ENCODE results near the gene PGM1. TPM values are rescaled to one million over a fixed set of nuclear protein-coding genes. Genes with fewer than 3 reads are reported as not detected.

Gene PGM1
- total RNA-seq, 4 donors from 2014 or later = 37.1 to 84.1 (median 63.2) TPM

- Histone ChIP-seq H3K27me3 (no peaks in the 10 kb centered on the region), H3K27ac (no peak overlapping the region), H3K9me3 (no peaks in the 10 kb centered on the region), H3K4me3 (replicated peaks in 1 of 3) (no peak overlapping the region), H3K36me3 (no peaks in the 10 kb centered on the region), H3K4me1 (no peaks in the 10 kb centered on the region)
- intact Hi-C loops (cut with DNase I) = no loop called here
- no peak for DNase-seq
- TF ChIP-seq POLR2A (IDR thresholded peaks at IDR 0.05) (no peak), CTCF (IDR thresholded peaks at IDR 0.05) (no peak)
- 84 to 93% methylated on average over 4 of the region's 4 CpGs for WGBS, 2 donors
Measured at GRCh38 chr1:63601463-63601862, 8.3 kb downstream of the PGM1 start.

DNA sequence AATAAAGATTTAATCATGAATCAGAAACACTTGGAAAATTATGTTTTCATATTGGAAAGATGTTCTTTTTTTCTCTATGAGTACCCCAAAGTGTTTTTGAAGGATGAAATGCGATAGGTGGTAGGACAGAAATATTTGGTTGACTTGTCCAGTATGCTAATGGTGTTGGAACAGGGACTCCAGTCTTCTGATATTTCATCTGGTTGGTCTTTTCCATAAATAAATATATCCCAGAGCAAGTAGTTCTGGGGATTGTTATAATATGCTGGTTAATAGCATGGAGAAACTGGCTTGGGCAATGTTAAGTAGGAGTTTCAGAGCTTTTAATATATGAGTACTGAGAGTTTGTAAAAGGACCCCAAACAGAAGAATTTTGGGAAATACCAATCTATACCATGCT lies 8.7 kb downstream of the PGM1 start:
- Histone ChIP-seq H3K4me1 (no peaks in the 10 kb centered on the region), H3K36me3 (no peaks in the 10 kb centered on the region), H3K4me3 (replicated peaks in 1 of 3) (no peak overlapping the region), H3K9me3 (no peaks in the 10 kb centered on the region), H3K27ac (no peak overlapping the region), H3K27me3 (no peaks in the 10 kb centered on the region)
- no peak for DNase-seq
- 97 to 100% methylated on average over 1 of the region's 1 CpG for WGBS, 2 donors
- intact Hi-C loops (cut with DNase I) = no loop called here
- no peak for TF ChIP-seq CTCF (IDR thresholded peaks at IDR 0.05)
- TF ChIP-seq POLR2A (IDR thresholded peaks at IDR 0.05) = no peak

- 85% methylated on average over 5 of the region's 5 CpGs for WGBS, 2 donors
- no peak for DNase-seq
Measured at GRCh38 chr1:63602629-63603028, 9.4 kb downstream of the PGM1 start.

GRCh38 chr1:63603810-63604209 lies 10.6 kb downstream of the PGM1 start:
- WGBS, 2 donors = 95 to 96% methylated on average over 3 of the region's 3 CpGs
- no peak for DNase-seq
- Histone ChIP-seq H3K36me3 (no peaks in the 10 kb centered on the region), H3K4me1 (no peaks in the 10 kb centered on the region), H3K9me3 (no peaks in the 10 kb centered on the region), H3K4me3 (replicated peaks in 1 of 3) (no peak overlapping the region), H3K27ac (no peak overlapping the region), H3K27me3 (no peaks in the 10 kb centered on the region)
- TF ChIP-seq POLR2A (IDR thresholded peaks at IDR 0.05) (no peak), CTCF (IDR thresholded peaks at IDR 0.05) (no peak)
- intact Hi-C loops (cut with DNase I) = no loop called here

More at GRCh38 chr1:63602629-63603028, 9.4 kb downstream of the PGM1 start:
- intact Hi-C loops (cut with DNase I) = no loop called here
- H3K9me3 ChIP-seq = no peaks in the 10 kb centered on the region
- H3K27me3 ChIP-seq = no peaks in the 10 kb centered on the region
- TF ChIP-seq CTCF (IDR thresholded peaks at IDR 0.05) (no peak), POLR2A (IDR thresholded peaks at IDR 0.05) (no peak)
- H3K4me1 ChIP-seq = no peaks in the 10 kb centered on the region
- no peak overlapping the region for H3K4me3 ChIP-seq (replicated peaks in 1 of 3)
- no peak overlapping the region for H3K27ac ChIP-seq
- no peaks in the 10 kb centered on the region for H3K36me3 ChIP-seq

GRCh38 chr1:63607322-63607721 lies 14.1 kb downstream of the PGM1 start:
- Histone ChIP-seq H3K36me3 (no peaks in the 10 kb centered on the region), H3K9me3 (no peaks in the 10 kb centered on the region), H3K4me3 (replicated peaks in 1 of 3) (no peak overlapping the region), H3K4me1 (no peaks in the 10 kb centered on the region), H3K27ac (no peak overlapping the region), H3K27me3 (no peaks in the 10 kb centered on the region)
- DNase-seq = no peak
- intact Hi-C loops (cut with DNase I) = no loop called here
- TF ChIP-seq POLR2A (IDR thresholded peaks at IDR 0.05) = no peak
- TF ChIP-seq CTCF (IDR thresholded peaks at IDR 0.05) = no peak
- WGBS, 2 donors = 91 to 92% methylated on average over 7 of the region's 7 CpGs

All from thyroid gland (tissue), 4 donors.